SK-N-SH (cell line): ENCODE measurements around the gene AUH. TPM values are rescaled to one million over a fixed set of nuclear protein-coding genes. Genes with fewer than 3 reads are reported as not detected.

Experiments
- CTCF ChIA-PET: fragments of 300-600, 350-600 bp; formaldehyde crosslinking; extraction: SDS; loops from one replicate; lab custom pipeline; 2021; lab: Yijun Ruan, JAX
- POLR2A ChIA-PET: fragments of 350-600 bp; sonication (Branson Sonifier 250); formaldehyde crosslinking; extraction: SDS; loops from one replicate; lab custom pipeline; 2020; ENCODE audit warnings: antibody characterized with exemption, inconsistent platforms; lab: Yijun Ruan, JAX
- DNase-seq: peaks from one replicate; pipeline ENCODE4 v3.0.0; 2012
- H2AFZ ChIP-seq: fragments of 200-600 bp; sonication (generic); 2 replicates; pipeline ENCODE4 v1.8.1; 2016; ENCODE audit warnings: antibody characterized with exemption, mild to moderate bottlenecking, low read depth
- H3F3A ChIP-seq: fragments of 200-600 bp; sonication (generic); replicated peaks from 2 replicates; pipeline ENCODE3; 2016; ENCODE audit warnings: antibody characterized with exemption, mild to moderate bottlenecking; ENCODE audit not compliant: insufficient read depth
- H3K27ac ChIP-seq, 2 experiments: fragments of 200-500 bp in 1 of 2; fragments of 200-600 bp in 1 of 2; sonication (Bioruptor generic) in 1 of 2; sonication (generic), shearing (Covaris generic) in 1 of 2; 2 replicates each; pipeline versions ENCODE4 v1.5.1 to v1.6.1; 2014 to 2016; ENCODE audit warnings: low read depth in 2 of 2, inconsistent platforms in 1 of 2, low read length in 1 of 2, mild to moderate bottlenecking in 1 of 2, mixed read lengths in 1 of 2
- H3K27me3 ChIP-seq: fragments of 200-600 bp; sonication (generic), shearing (Covaris generic); 2 replicates; pipeline ENCODE4 v1.6.1; 2016; ENCODE audit warnings: mixed run types; ENCODE audit not compliant: insufficient read depth
- H3K36me3 ChIP-seq, 2 experiments: fragments of 200-500 bp in 1 of 2; fragments of 200-600 bp in 1 of 2; sonication (Bioruptor generic) in 1 of 2; sonication (generic) in 1 of 2; replicated peaks in 1 of 2; 2 replicates each; pipeline versions ENCODE3 to v1.5.1; 2014 to 2016; ENCODE audit warnings: low read length in 1 of 2, mild to moderate bottlenecking in 1 of 2; ENCODE audit not compliant: insufficient read depth in 2 of 2, control insufficient read depth in 1 of 2
- H3K4me1 ChIP-seq, 2 experiments: fragments of 200-500 bp in 1 of 2; fragments of 200-600 bp in 1 of 2; sonication (Bioruptor generic) in 1 of 2; sonication (generic), shearing (Covaris generic) in 1 of 2; 2 replicates each; pipeline versions ENCODE4 v1.5.1 to v1.6.1; 2014 to 2016; ENCODE audit warnings: low read depth in 1 of 2, low read length in 1 of 2, mixed run types in 1 of 2; ENCODE audit not compliant: insufficient read depth in 2 of 2, control insufficient read depth in 1 of 2
- H3K4me2 ChIP-seq: fragments of 200-600 bp; sonication (generic), shearing (Covaris generic); 2 replicates; pipeline ENCODE4 v1.6.1; 2017; ENCODE audit warnings: mixed run types
- H3K4me3 ChIP-seq, 2 experiments: fragments of 200-500 bp in 1 of 2; fragments of 200-600 bp in 1 of 2; sonication (Bioruptor generic) in 1 of 2; sonication (generic), shearing (Covaris generic) in 1 of 2; 2 replicates each; pipeline versions ENCODE4 v1.5.1 to v1.8.1; 2014 to 2016; ENCODE audit warnings: low read depth in 2 of 2, inconsistent platforms in 1 of 2, low read length in 1 of 2, mild to moderate bottlenecking in 1 of 2, mixed read lengths in 1 of 2, moderate library complexity in 1 of 2
- H3K79me2 ChIP-seq: fragments of 200-600 bp; sonication (generic); 2 replicates; pipeline ENCODE4 v1.8.1; 2017; ENCODE audit warnings: mild to moderate bottlenecking; ENCODE audit not compliant: insufficient read depth
- H3K9ac ChIP-seq: fragments of 200-600 bp; sonication (generic); 2 replicates; pipeline ENCODE4 v1.6.1; 2017; ENCODE audit warnings: mixed run types
- H3K9me2 ChIP-seq: fragments of 200-600 bp; sonication (generic); 2 replicates; pipeline ENCODE4 v1.6.1; 2017; ENCODE audit warnings: mixed run types
- H3K9me3 ChIP-seq: fragments of 200-600 bp; sonication (generic); 2 replicates; pipeline ENCODE4 v1.6.1; 2017; ENCODE audit warnings: mixed run types, mild to moderate bottlenecking, moderate library complexity
- H4K20me1 ChIP-seq: fragments of 200-600 bp; sonication (generic); 2 replicates; pipeline ENCODE4 v1.6.1; 2017; ENCODE audit warnings: mild to moderate bottlenecking, mixed run types; ENCODE audit not compliant: insufficient read depth
- CHD2 ChIP-seq: fragments of 150-350 bp; IDR thresholded peaks from 2 replicates; pipeline ENCODE4 v1.6.1; 2018; ENCODE audit warnings: low read length; ENCODE audit not compliant: partially characterized antibody
- FOSL2 ChIP-seq: IDR thresholded peaks from 2 replicates; pipeline ENCODE4 v1.4.0; 2012; ENCODE audit warnings: low read depth, mild to moderate bottlenecking, moderate library complexity, borderline replicate concordance
- GATA2 ChIP-seq: sonication (generic); formaldehyde crosslinking; IDR thresholded peaks from 2 replicates; pipeline ENCODE4 v1.5.0; 2020; ENCODE audit warnings: mild to moderate bottlenecking, missing genetic modification reagents
- IRF3 ChIP-seq: fragments of 150-350 bp; IDR thresholded peaks from 2 replicates; pipeline ENCODE4 v1.6.1; 2016; ENCODE audit warnings: mild to moderate bottlenecking, low read depth, low read length
- JUND ChIP-seq: IDR thresholded peaks from 2 replicates; pipeline ENCODE4 v1.4.0; 2012
- MEF2A ChIP-seq: IDR thresholded peaks from 2 replicates; pipeline ENCODE4 v1.4.0; 2012; ENCODE audit warnings: low read depth, borderline replicate concordance
- NFIC ChIP-seq: IDR thresholded peaks from 2 replicates; pipeline ENCODE4 v1.4.0; 2012; ENCODE audit warnings: borderline replicate concordance
- PBX3 ChIP-seq: IDR thresholded peaks from 2 replicates; pipeline ENCODE4; 2012
- POLR2AphosphoS5 ChIP-seq: IDR thresholded peaks from 2 replicates; pipeline ENCODE4 v1.6.1; 2012; ENCODE audit warnings: low read depth, low read length
- REST ChIP-seq: IDR thresholded peaks from 2 replicates; pipeline ENCODE4 v1.6.1; 2012; ENCODE audit warnings: mild to moderate bottlenecking, low read depth, low read length, moderate library complexity
- SMC3 ChIP-seq: IDR thresholded peaks from 2 replicates; pipeline ENCODE4 v1.6.1; 2012; ENCODE audit warnings: low read depth, low read length, improper control_type of control experiment
- TCF12 ChIP-seq: IDR thresholded peaks from 2 replicates; pipeline ENCODE4 v1.4.0; 2012
- TEAD4 ChIP-seq: IDR thresholded peaks from 2 replicates; pipeline ENCODE4 v1.4.0; 2012; ENCODE audit warnings: mild to moderate bottlenecking, borderline replicate concordance; ENCODE audit not compliant: insufficient read depth
- ZBTB33 ChIP-seq: IDR thresholded peaks from 2 replicates; pipeline ENCODE4 v1.4.0; 2012; ENCODE audit warnings: low read depth, borderline replicate concordance
- WGBS: methylation state at CpG from one replicate; pipeline ENCODE4 v1.1.6; 2017; ENCODE audit warnings: low lambda C conversion rate; 5-methylcytosine and 5-hydroxymethylcytosine counted together
- polyA plus RNA-seq, 3 experiments: library from polyadenylated mRNA; depleted of rRNA; stranded (reverse); fragments of >200 nt; gene quantifications; 2 replicates each; pipeline ENCODE4 v1.2.3, GENCODE V29; 2012
- TF ChIP-seq, protein P1 (sequence below): IDR thresholded peaks from 2 replicates; pipeline ENCODE4 v1.4.0; 2012; ENCODE audit warnings: low read depth

Gene AUH
- polyA plus RNA-seq, 1 of the 3 experiments (the other 2 are of a cell fraction): 7.6 TPM

DNA sequence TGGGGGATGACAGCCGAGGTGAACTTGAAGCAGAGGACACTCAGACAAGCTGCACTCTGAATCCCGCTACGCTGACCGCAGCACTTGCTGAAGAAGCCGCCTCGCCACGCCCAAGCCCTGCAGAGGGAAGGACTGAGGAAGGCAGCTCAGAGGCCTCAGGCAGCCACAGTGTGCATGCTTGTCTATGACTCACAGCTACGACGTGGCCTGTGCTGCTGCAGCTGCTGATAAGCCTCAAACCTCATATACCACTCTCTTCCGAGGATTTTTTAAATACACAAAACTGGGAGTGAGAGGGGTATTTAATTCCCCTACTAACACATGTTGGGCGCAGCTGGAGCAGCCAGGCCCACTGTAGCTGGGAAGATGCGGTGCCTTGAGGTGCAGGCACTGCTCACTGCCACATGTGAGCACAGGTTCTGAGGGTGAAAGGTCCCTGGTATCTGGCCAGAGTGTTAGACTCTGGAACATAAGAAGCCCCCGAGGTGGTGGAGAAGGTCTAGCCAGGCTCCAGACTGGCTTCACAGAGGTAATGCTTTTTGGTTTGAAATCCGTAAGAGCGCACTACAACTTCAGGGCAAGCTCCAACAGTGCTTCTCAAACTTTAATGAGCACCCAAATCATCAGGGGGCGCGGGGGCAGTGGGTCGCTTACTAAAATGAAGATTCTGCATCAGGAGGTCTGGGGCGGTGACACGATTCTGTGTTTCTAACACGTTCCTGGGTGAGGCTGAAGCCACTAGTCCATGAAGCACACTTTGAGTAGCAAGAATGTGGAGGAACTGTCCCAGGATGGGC is 196.8 kb downstream of the AUH start:
- H3K9me3 ChIP-seq: no peaks in the 10 kb centered on the region
- POLR2A ChIA-PET: no interaction called here
- peaks cover 0 to 21% of the 10 kb centered on the region in 2 experiments; a peak in 3 of 4 replicates for H3K4me1 ChIP-seq
- 41% methylated on average over 19 of the region's 21 CpGs for WGBS
- no peak overlapping the region for H3K4me3 ChIP-seq
- no peak for DNase-seq
- H4K20me1 ChIP-seq: no peaks in the 10 kb centered on the region
- H3F3A ChIP-seq: no peaks in the 10 kb centered on the region
- H3K27ac ChIP-seq: peak overlapping the region in 1 of 2 experiments; percentile 51; a peak in 2 of 4 replicates
- TF ChIP-seq IRF3 (no peak), REST (no peak), ZBTB33 (0 out of 2 replicates have a peak, but pooled peaks have one; percentile 22), SMC3 (0 out of 2 replicates have a peak, but pooled peaks have one; percentile 10), TEAD4 (no peak), PBX3 (no peak; the same call in 1 of the 2 replicates), POLR2AphosphoS5 (no peak; the same call in 1 of the 2 replicates), MEF2A (no peak), NFIC (peak; percentile 13; the same call in 1 of the 2 replicates), CHD2 (no peak), FOSL2 (peak; percentile 86), GATA2 (CRISPR knock-in tag) (no peak), JUND (peak; percentile 70), TCF12 (peak; percentile 68)
- TF ChIP-seq, protein P1, sequence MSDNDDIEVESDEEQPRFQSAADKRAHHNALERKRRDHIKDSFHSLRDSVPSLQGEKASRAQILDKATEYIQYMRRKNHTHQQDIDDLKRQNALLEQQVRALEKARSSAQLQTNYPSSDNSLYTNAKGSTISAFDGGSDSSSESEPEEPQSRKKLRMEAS: peak; percentile 91
- TF ChIP-seq, all 33 proteins: peak for 7
- CTCF ChIA-PET: interaction anchor here (1.4 kb wide), 1 partner anchor 13 kb away, joined by 6 read pairs; no protein-coding TSS in a partner anchor
- Histone ChIP-seq H3K27me3 (no peaks in the 10 kb centered on the region), H3K9ac (no peak overlapping the region), H3K36me3 (no peaks in the 10 kb centered on the region), H3K4me2 (peak overlapping the region; percentile 68), H2AFZ (peak overlapping the region; percentile 86), H3K9me2 (no peaks in the 10 kb centered on the region), H3K79me2 (no peaks in the 10 kb centered on the region)
